ENCODE measurements around the gene PPP4R4.

DNA sequence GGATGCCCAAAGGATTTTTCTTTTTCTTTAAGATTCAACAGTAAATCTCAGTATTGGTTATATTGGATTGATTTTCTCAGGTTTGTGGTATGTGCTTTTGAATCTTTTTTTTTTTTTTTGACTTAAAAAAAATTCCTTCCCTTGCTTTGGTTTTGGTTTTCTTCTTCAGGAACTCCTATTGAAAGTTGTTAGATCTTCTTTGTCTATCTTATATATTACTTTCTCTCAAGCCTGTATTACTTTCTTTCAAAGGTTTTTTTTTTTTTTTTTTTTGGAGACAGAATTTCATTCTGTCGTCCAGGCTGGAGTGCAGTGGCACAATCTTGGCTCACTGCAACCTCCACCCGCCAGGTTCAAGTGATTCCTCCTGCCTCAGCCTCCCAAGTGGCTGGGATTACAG lies 21.9 kb downstream of the PPP4R4 start:
- TF ChIP-seq, protein P1, sequence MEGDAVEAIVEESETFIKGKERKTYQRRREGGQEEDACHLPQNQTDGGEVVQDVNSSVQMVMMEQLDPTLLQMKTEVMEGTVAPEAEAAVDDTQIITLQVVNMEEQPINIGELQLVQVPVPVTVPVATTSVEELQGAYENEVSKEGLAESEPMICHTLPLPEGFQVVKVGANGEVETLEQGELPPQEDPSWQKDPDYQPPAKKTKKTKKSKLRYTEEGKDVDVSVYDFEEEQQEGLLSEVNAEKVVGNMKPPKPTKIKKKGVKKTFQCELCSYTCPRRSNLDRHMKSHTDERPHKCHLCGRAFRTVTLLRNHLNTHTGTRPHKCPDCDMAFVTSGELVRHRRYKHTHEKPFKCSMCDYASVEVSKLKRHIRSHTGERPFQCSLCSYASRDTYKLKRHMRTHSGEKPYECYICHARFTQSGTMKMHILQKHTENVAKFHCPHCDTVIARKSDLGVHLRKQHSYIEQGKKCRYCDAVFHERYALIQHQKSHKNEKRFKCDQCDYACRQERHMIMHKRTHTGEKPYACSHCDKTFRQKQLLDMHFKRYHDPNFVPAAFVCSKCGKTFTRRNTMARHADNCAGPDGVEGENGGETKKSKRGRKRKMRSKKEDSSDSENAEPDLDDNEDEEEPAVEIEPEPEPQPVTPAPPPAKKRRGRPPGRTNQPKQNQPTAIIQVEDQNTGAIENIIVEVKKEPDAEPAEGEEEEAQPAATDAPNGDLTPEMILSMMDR (conservative IDR thresholded peaks at IDR 0.05; ENCODE audit: low read depth in 2 of 2) = no peak
- no peak for TF ChIP-seq ZNF114 (CRISPR knock-in tag; IDR thresholded peaks at IDR 0.05)

Measured in GM23338 (cell line).